ENCODE data around the gene TUBB.

TUBB gene

GRCh38 chr6:30720738-30721197 lies 616 bp downstream of the TUBB start (continued):
- TF ChIP-seq ZEB2 (tag by site-specific recombination; IDR thresholded peaks at IDR 0.05) (no peak), ZNF521 (tag by site-specific recombination; IDR thresholded peaks at IDR 0.05) (no peak), ZNF248 (tag by site-specific recombination; IDR thresholded peaks at IDR 0.05) (no peak), ZNF677 (tag by site-specific recombination; IDR thresholded peaks at IDR 0.05) (no peak), ZNF223 (tag by site-specific recombination; IDR thresholded peaks at IDR 0.05) (no peak), ZNF707 (tag by site-specific recombination; IDR thresholded peaks at IDR 0.05) (no peak), ZNF692 (tag by site-specific recombination; IDR thresholded peaks at IDR 0.05) (no peak; the same call in 1 of the 2 replicates), HIC1 (tag by site-specific recombination; IDR thresholded peaks at IDR 0.05) (peak; percentile 27; the same call in 1 of the 2 replicates), ZNF747 (tag by site-specific recombination; IDR thresholded peaks at IDR 0.05) (no peak), ZNF132 (tag by site-specific recombination; IDR thresholded peaks at IDR 0.05; ENCODE audit: borderline replicate concordance) (no peak), ZBTB21 (tag by site-specific recombination; IDR thresholded peaks at IDR 0.05) (no peak), TCF7L2 (IDR thresholded peaks at IDR 0.05; ENCODE audit: borderline replicate concordance, low read depth, low read length) (no peak), TRIM28 (IDR thresholded peaks at IDR 0.05; ENCODE audit: borderline replicate concordance, low read length) (no peak), ZNF621 (tag by site-specific recombination; IDR thresholded peaks at IDR 0.05) (no peak), SCRT2 (tag by site-specific recombination; IDR thresholded peaks at IDR 0.05) (no peak), ZNF670 (tag by site-specific recombination; IDR thresholded peaks at IDR 0.05; ENCODE audit: low read depth) (no peak), FEZF1 (tag by site-specific recombination; IDR thresholded peaks at IDR 0.05) (no peak)
- TF ChIP-seq, protein P1, sequence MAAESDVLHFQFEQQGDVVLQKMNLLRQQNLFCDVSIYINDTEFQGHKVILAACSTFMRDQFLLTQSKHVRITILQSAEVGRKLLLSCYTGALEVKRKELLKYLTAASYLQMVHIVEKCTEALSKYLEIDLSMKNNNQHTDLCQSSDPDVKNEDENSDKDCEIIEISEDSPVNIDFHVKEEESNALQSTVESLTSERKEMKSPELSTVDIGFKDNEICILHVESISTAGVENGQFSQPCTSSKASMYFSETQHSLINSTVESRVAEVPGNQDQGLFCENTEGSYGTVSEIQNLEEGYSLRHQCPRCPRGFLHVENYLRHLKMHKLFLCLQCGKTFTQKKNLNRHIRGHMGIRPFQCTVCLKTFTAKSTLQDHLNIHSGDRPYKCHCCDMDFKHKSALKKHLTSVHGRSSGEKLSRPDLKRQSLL (tag by site-specific recombination; IDR thresholded peaks at IDR 0.05): no peak
- TF ChIP-seq, protein P2, sequence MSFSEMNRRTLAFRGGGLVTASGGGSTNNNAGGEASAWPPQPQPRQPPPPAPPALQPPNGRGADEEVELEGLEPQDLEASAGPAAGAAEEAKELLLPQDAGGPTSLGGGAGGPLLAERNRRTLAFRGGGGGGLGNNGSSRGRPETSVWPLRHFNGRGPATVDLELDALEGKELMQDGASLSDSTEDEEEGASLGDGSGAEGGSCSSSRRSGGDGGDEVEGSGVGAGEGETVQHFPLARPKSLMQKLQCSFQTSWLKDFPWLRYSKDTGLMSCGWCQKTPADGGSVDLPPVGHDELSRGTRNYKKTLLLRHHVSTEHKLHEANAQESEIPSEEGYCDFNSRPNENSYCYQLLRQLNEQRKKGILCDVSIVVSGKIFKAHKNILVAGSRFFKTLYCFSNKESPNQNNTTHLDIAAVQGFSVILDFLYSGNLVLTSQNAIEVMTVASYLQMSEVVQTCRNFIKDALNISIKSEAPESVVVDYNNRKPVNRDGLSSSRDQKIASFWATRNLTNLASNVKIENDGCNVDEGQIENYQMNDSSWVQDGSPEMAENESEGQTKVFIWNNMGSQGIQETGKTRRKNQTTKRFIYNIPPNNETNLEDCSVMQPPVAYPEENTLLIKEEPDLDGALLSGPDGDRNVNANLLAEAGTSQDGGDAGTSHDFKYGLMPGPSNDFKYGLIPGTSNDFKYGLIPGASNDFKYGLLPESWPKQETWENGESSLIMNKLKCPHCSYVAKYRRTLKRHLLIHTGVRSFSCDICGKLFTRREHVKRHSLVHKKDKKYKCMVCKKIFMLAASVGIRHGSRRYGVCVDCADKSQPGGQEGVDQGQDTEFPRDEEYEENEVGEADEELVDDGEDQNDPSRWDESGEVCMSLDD (tag by site-specific recombination; IDR thresholded peaks at IDR 0.05): 0 out of 2 replicates have a peak, but pooled peaks have one; percentile 49
- TF ChIP-seq, protein P3, sequence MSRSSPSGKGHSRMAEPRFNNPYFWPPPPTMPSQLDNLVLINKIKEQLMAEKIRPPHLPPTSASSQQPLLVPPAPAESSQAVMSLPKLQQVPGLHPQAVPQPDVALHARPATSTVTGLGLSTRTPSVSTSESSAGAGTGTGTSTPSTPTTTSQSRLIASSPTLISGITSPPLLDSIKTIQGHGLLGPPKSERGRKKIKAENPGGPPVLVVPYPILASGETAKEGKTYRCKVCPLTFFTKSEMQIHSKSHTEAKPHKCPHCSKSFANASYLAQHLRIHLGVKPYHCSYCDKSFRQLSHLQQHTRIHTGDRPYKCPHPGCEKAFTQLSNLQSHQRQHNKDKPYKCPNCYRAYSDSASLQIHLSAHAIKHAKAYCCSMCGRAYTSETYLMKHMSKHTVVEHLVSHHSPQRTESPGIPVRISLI (tag by site-specific recombination; IDR thresholded peaks at IDR 0.05): no peak
- TF ChIP-seq, protein P4, sequence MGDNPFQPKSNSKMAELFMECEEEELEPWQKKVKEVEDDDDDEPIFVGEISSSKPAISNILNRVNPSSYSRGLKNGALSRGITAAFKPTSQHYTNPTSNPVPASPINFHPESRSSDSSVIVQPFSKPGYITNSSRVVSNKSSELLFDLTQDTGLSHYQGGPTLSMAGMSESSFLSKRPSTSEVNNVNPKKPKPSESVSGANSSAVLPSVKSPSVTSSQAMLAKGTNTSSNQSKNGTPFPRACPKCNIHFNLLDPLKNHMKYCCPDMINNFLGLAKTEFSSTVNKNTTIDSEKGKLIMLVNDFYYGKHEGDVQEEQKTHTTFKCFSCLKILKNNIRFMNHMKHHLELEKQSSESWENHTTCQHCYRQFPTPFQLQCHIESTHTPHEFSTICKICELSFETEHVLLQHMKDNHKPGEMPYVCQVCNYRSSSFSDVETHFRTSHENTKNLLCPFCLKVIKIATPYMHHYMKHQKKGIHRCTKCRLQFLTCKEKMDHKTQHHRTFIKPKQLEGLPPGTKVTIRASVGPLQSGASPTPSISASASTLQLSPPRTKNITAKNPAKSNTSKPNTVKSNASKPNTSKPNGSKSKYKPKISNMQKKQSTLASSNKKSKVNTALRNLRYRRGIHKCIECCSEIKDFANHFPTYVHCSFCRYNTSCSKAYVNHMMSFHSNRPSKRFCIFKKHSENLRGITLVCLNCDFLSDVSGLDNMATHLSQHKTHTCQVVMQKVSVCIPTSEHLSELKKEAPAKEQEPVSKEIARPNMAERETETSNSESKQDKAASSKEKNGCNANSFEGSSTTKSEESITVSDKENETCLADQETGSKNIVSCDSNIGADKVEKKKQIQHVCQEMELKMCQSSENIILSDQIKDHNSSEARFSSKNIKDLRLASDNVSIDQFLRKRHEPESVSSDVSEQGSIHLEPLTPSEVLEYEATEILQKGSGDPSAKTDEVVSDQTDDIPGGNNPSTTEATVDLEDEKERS (tag by site-specific recombination; IDR thresholded peaks at IDR 0.05): no peak
- TF ChIP-seq, protein P5, sequence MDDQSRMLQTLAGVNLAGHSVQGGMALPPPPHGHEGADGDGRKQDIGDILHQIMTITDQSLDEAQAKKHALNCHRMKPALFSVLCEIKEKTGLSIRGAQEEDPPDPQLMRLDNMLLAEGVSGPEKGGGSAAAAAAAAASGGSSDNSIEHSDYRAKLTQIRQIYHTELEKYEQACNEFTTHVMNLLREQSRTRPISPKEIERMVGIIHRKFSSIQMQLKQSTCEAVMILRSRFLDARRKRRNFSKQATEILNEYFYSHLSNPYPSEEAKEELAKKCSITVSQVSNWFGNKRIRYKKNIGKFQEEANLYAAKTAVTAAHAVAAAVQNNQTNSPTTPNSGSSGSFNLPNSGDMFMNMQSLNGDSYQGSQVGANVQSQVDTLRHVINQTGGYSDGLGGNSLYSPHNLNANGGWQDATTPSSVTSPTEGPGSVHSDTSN (CRISPR knock-in tag; IDR thresholded peaks at IDR 0.05): no peak
- TF ChIP-seq, protein P6, sequence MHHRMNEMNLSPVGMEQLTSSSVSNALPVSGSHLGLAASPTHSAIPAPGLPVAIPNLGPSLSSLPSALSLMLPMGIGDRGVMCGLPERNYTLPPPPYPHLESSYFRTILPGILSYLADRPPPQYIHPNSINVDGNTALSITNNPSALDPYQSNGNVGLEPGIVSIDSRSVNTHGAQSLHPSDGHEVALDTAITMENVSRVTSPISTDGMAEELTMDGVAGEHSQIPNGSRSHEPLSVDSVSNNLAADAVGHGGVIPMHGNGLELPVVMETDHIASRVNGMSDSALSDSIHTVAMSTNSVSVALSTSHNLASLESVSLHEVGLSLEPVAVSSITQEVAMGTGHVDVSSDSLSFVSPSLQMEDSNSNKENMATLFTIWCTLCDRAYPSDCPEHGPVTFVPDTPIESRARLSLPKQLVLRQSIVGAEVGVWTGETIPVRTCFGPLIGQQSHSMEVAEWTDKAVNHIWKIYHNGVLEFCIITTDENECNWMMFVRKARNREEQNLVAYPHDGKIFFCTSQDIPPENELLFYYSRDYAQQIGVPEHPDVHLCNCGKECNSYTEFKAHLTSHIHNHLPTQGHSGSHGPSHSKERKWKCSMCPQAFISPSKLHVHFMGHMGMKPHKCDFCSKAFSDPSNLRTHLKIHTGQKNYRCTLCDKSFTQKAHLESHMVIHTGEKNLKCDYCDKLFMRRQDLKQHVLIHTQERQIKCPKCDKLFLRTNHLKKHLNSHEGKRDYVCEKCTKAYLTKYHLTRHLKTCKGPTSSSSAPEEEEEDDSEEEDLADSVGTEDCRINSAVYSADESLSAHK (tag by site-specific recombination; IDR thresholded peaks at IDR 0.05): no peak
